Measurements from ENCODE around the gene PDE8B.

Gene PDE8B

GRCh38 chr5:77230727-77231470 lies 20.4 kb downstream of the PDE8B start:
- no peak for DNase-seq (ENCODE audit: low read depth)

- DNase-seq (ENCODE audit: low read depth) = no peak
These were observed 21.1 kb downstream of the PDE8B start for GRCh38 chr5:77231471-77232138.

- no peak for DNase-seq (ENCODE audit: low read depth)
These were observed 22.3 kb downstream of the PDE8B start for GRCh38 chr5:77232574-77233358.

GRCh38 chr5:77235846-77236721 lies 25.6 kb downstream of the PDE8B start:
- DNase-seq (ENCODE audit: low read depth) = no peak

- DNase-seq (ENCODE audit: low read depth) = no peak
These were observed 28.8 kb downstream of the PDE8B start for GRCh38 chr5:77239126-77239741.

- no peak for DNase-seq (ENCODE audit: low read depth)
These were observed 31.0 kb downstream of the PDE8B start for GRCh38 chr5:77241444-77241843.

- no peak for DNase-seq (ENCODE audit: low read depth)
These were observed 39.0 kb downstream of the PDE8B start for GRCh38 chr5:77249475-77249874.

- no peak for DNase-seq (ENCODE audit: low read depth)
These were observed 39.5 kb downstream of the PDE8B start for GRCh38 chr5:77250021-77250420.

- DNase-seq (ENCODE audit: low read depth) = no peak
These were observed 41.4 kb downstream of the PDE8B start for GRCh38 chr5:77251921-77252320.

- DNase-seq (ENCODE audit: low read depth) = no peak
These were observed 45.1 kb downstream of the PDE8B start for GRCh38 chr5:77255617-77256016.

GRCh38 chr5:77256406-77256805 lies 45.9 kb downstream of the PDE8B start:
- DNase-seq (ENCODE audit: low read depth) = no peak

- DNase-seq (ENCODE audit: low read depth) = no peak
These were observed 48.2 kb downstream of the PDE8B start for GRCh38 chr5:77258652-77259051.

- DNase-seq (ENCODE audit: low read depth) = no peak
These were observed 49.0 kb downstream of the PDE8B start for GRCh38 chr5:77259476-77259875.

- DNase-seq (ENCODE audit: low read depth) = no peak
These were observed 52.2 kb downstream of the PDE8B start for GRCh38 chr5:77262697-77263096.

GRCh38 chr5:77266291-77266690 lies 55.8 kb downstream of the PDE8B start:
- DNase-seq (ENCODE audit: low read depth) = no peak

- no peak for DNase-seq (ENCODE audit: low read depth)
These were observed 57.0 kb downstream of the PDE8B start for GRCh38 chr5:77267496-77267895.

- DNase-seq (ENCODE audit: low read depth) = no peak
These were observed 61.7 kb downstream of the PDE8B start for GRCh38 chr5:77272206-77272605.

GRCh38 chr5:77277759-77278158 lies 67.3 kb downstream of the PDE8B start:
- DNase-seq (ENCODE audit: low read depth) = no peak

- DNase-seq (ENCODE audit: low read depth) = no peak
These were observed 69.6 kb downstream of the PDE8B start for GRCh38 chr5:77280036-77280435.

- DNase-seq (ENCODE audit: low read depth) = no peak
These were observed 71.5 kb downstream of the PDE8B start for GRCh38 chr5:77281969-77282336.

- DNase-seq (ENCODE audit: low read depth) = no peak
These were observed 72.0 kb downstream of the PDE8B start for GRCh38 chr5:77282337-77283027.

Data from stimulated activated CD8-positive, alpha-beta memory T cell treated with anti-CD3 and anti-CD28 coated beads, Interleukin-7, amount 100 ng/mL, for 24 hours (primary cell).